ENCODE measurements around the gene HSPB2.

HSPB2 gene

DNA sequence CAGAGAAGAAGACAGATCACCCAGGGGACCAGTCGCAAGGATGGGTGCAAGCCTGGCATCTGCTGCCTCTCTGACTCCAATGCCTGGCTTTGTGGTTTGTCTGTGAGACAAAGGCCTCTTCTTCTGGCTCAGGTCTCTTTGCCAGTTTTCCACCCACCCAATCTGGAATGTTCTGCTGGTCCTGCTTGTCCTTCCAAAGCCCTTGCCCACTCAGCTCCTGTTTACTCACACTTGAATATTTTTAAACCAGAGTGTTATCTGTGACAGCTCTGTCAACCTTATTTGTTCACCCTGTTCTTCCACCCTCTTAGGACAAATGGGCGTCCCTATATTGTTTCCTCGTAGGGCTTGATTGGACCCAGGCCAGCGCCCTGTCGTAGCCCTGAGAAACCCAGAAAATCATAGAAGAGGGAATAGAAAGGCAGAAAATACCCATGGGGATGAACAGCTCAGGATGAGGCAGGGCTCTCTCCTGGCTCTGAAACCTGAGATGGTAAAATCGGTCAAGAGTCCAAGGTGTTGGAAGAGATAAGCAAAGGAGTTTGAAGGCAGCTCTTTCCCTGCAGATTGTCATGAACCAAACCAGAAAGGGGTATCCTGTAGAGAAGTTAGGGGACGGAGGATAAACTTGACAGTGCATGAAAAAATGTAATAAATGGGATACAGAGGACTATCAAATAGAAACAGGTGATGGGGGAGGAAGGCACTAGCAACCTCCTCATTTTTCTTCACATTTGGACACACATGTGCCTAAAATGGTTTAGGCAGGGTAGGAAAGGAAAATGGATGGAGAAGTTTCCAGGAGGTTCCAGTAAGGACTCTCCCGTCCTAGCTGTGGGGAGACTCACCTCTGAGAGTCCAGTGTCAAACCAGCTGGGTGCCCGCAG, 1.6 kb upstream of the HSPB2 start:
- Histone ChIP-seq H3K36me3 (replicated peaks in 1 of 2; ENCODE audit: control insufficient read depth in 2 of 2, insufficient read depth in 2 of 2, low read length in 2 of 2) (no peaks in the 10 kb centered on the region), H2AFZ (ENCODE audit: low read length) (no peak overlapping the region), H3K18ac (ENCODE audit: low read length) (no peak overlapping the region), H2BK5ac (ENCODE audit: low read length) (no peak overlapping the region), H3K9me3 (replicated peaks in 1 of 2; ENCODE audit: control insufficient read depth in 2 of 2, insufficient read depth in 1 of 2, low read depth in 1 of 2, low read length in 2 of 2) (no peaks in the 10 kb centered on the region), H3K4me3 (ENCODE audit: low read length in 2 of 2) (no peak overlapping the region), H2BK120ac (ENCODE audit: low read depth, low read length) (no peak overlapping the region), H3K14ac (ENCODE audit: low read length) (peak overlapping the region; percentile 83), H3K4me2 (ENCODE audit: insufficient read depth, low read length, poor library complexity, severe bottlenecking) (no peak overlapping the region), H4K8ac (ENCODE audit: low read depth, low read length) (no peak overlapping the region), H4K91ac (ENCODE audit: low read depth, low read length, poor library complexity) (no peak overlapping the region), H2BK12ac (ENCODE audit: low read length) (no peak overlapping the region), H2BK15ac (ENCODE audit: low read length) (no peak overlapping the region), H3K4me1 (ENCODE audit: control insufficient read depth in 2 of 2, insufficient read depth in 1 of 2, low read depth in 1 of 2, low read length in 2 of 2) (peaks cover 5 to 13% of the 10 kb centered on the region in 2 donors), H3K27ac (replicated peaks; ENCODE audit: low read length) (no peak overlapping the region), H3K79me1 (ENCODE audit: low read depth, low read length) (no peaks in the 10 kb centered on the region), H3K9ac (ENCODE audit: low read depth, low read length, poor library complexity) (no peak overlapping the region), H3K4ac (ENCODE audit: low read length) (no peak overlapping the region), H3K27me3 (ENCODE audit: control insufficient read depth in 3 of 3, insufficient read depth in 3 of 3, low read depth in 1 of 3, low read length in 3 of 3) (no peaks in the 10 kb centered on the region), H2AK5ac (ENCODE audit: low read depth, low read length) (no peak overlapping the region), H3K23ac (ENCODE audit: low read depth, low read length, poor library complexity) (no peak overlapping the region)
- no CpG with 5 or more reads among the region's 9 CpGs for WGBS, 2 donors (ENCODE audit: extremely low coverage in 2 of 2, insufficient read length in 2 of 2, insufficient replicate concordance in 1 of 2)
- DNase-seq (ENCODE audit: low spot score): no peak

DNA sequence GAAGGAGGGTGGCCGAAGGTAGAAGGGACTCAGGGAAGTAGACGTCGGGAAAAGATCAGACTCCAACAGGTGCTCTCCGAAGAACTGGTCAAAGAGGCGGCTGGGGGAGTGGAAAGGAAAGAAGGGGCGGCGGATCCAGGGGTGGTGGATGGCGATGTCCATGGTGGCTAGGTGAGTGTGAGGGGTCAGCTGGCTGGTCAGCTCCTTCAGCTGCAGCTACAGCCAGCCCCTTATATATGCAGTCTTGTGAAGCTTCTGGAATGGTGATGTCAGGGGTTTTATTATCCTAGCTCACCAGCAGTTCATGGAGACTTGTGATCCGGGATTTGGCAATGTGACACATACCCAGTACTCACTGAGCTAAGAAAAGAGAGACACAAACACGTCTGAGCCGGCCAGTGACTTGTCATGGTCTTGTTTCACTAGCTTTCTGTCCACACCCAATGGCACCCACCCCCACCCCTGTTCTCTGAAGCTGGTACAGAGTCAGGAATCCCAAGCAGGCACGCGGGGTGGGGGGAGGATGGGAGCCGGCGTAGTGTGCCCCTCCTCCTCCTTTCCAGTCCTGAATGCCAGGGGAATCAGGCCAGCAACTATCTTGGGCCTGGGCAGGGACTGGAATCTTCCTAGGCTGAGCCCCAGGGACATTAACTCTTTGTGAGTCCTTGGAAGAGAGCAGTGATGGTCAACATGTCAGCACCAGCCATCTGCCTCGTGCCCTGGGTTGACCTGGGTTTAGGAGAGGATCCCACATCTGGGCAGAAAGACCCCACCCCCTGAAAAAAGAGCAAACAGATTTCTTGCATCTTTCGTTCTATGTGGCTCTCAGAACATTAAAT, 752 bp upstream of the HSPB2 start, which contains the start of gene CRYAB:
TSS of gene CRYAB (minus strand) at position 208 of the 839 bp plus-strand sequence. CDS start at position 162, 46 bp downstream.
- no peak within 1 kb of the TSS for H3K27ac ChIP-seq (replicated peaks; ENCODE audit: low read length)
- no peaks in the 10 kb centered on the region for H3K36me3 ChIP-seq (replicated peaks in 1 of 2; ENCODE audit: control insufficient read depth in 2 of 2, insufficient read depth in 2 of 2, low read length in 2 of 2)
- no CpG with 5 or more reads among the region's 17 CpGs for WGBS, 2 donors (ENCODE audit: extremely low coverage in 2 of 2, insufficient read length in 2 of 2, insufficient replicate concordance in 1 of 2)
- H2AK5ac ChIP-seq (ENCODE audit: low read depth, low read length): peak within 1 kb of the TSS; percentile 65
- H4K8ac ChIP-seq (ENCODE audit: low read depth, low read length): no peak within 1 kb of the TSS
- no peak within 1 kb of the TSS for H3K4me2 ChIP-seq (ENCODE audit: insufficient read depth, low read length, poor library complexity, severe bottlenecking)
- H3K79me1 ChIP-seq (ENCODE audit: low read depth, low read length): no peaks in the 10 kb centered on the region
- H4K91ac ChIP-seq (ENCODE audit: low read depth, low read length, poor library complexity): no peak within 1 kb of the TSS
- no peak for DNase-seq (ENCODE audit: low spot score)
- peak within 1 kb of the TSS; percentile 16 for H2BK5ac ChIP-seq (ENCODE audit: low read length)
- no peak within 1 kb of the TSS for H3K4ac ChIP-seq (ENCODE audit: low read length)
- H3K27me3 ChIP-seq (ENCODE audit: control insufficient read depth in 3 of 3, insufficient read depth in 3 of 3, low read depth in 1 of 3, low read length in 3 of 3): no peaks in the 10 kb centered on the region
- H3K23ac ChIP-seq (ENCODE audit: low read depth, low read length, poor library complexity): peak within 1 kb of the TSS; percentile 0
- no peak within 1 kb of the TSS for H3K9ac ChIP-seq (ENCODE audit: low read depth, low read length, poor library complexity)
- H2BK15ac ChIP-seq (ENCODE audit: low read length): peak within 1 kb of the TSS; percentile 45
- H2BK120ac ChIP-seq (ENCODE audit: low read depth, low read length): no peak within 1 kb of the TSS
- H3K14ac ChIP-seq (ENCODE audit: low read length): peak within 1 kb of the TSS; percentile 83
- peaks cover 5 to 13% of the 10 kb centered on the region in 2 donors for H3K4me1 ChIP-seq (ENCODE audit: control insufficient read depth in 2 of 2, insufficient read depth in 1 of 2, low read depth in 1 of 2, low read length in 2 of 2)
- peak within 1 kb of the TSS; percentile 89 for H2AFZ ChIP-seq (ENCODE audit: low read length)
- no peaks in the 10 kb centered on the region for H3K9me3 ChIP-seq (replicated peaks in 1 of 2; ENCODE audit: control insufficient read depth in 2 of 2, insufficient read depth in 1 of 2, low read depth in 1 of 2, low read length in 2 of 2)
- no peak within 1 kb of the TSS for H3K4me3 ChIP-seq (ENCODE audit: low read length in 2 of 2)
- peak within 1 kb of the TSS; percentile 74 for H3K18ac ChIP-seq (ENCODE audit: low read length)
- H2BK12ac ChIP-seq (ENCODE audit: low read length): no peak within 1 kb of the TSS

DNA sequence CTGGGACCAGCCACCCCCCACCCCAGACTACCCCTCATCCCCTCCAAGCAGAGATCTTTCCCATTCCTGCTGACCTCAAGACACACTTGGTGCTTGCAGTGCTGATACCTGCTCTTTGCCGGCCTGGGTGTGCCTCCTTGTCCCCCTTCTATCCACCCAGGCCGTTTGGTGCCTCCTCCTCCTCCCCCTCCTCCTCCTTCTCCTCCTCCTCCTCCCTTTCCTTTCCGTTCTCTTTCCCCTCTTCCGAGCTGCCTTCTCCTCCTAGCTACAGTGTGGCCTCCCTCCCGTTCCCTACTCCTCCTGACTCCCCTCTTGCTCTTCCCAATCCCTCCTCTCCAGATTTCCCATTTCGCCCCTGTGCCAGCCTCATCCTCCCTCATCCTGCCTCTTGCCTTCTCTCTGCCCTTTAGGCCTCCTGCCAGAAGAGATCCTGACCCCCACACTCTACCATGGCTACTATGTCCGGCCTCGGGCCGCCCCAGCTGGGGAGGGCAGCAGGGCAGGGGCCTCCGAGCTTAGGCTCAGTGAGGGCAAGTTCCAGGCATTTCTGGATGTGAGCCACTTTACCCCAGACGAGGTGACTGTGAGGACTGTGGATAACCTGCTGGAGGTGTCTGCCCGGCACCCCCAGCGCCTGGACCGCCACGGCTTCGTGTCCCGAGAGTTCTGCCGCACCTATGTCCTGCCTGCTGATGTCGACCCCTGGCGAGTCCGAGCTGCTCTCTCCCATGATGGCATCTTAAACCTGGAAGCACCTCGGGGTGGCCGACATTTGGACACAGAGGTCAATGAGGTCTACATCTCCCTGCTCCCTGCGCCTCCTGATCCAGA, 712 bp downstream of the HSPB2 start:
- H2AK5ac ChIP-seq (ENCODE audit: low read depth, low read length): peak overlapping the region; percentile 33
- no peak overlapping the region for H3K14ac ChIP-seq (ENCODE audit: low read length)
- H2BK15ac ChIP-seq (ENCODE audit: low read length): peak overlapping the region; percentile 40
- H3K18ac ChIP-seq (ENCODE audit: low read length): peak overlapping the region; percentile 5
- peaks cover 5 to 13% of the 10 kb centered on the region in 2 donors for H3K4me1 ChIP-seq (ENCODE audit: control insufficient read depth in 2 of 2, insufficient read depth in 1 of 2, low read depth in 1 of 2, low read length in 2 of 2)
- H3K4ac ChIP-seq (ENCODE audit: low read length): peak overlapping the region; percentile 17
- H4K8ac ChIP-seq (ENCODE audit: low read depth, low read length): no peak overlapping the region
- no CpG with 5 or more reads among the region's 24 CpGs for WGBS, 2 donors (ENCODE audit: extremely low coverage in 2 of 2, insufficient read length in 2 of 2, insufficient replicate concordance in 1 of 2)
- H3K9ac ChIP-seq (ENCODE audit: low read depth, low read length, poor library complexity): no peak overlapping the region
- no peaks in the 10 kb centered on the region for H3K9me3 ChIP-seq (replicated peaks in 1 of 2; ENCODE audit: control insufficient read depth in 2 of 2, insufficient read depth in 1 of 2, low read depth in 1 of 2, low read length in 2 of 2)
- no peak overlapping the region for H3K27ac ChIP-seq (replicated peaks; ENCODE audit: low read length)
- DNase-seq (ENCODE audit: low spot score): no peak
- H4K91ac ChIP-seq (ENCODE audit: low read depth, low read length, poor library complexity): no peak overlapping the region
- H3K27me3 ChIP-seq (ENCODE audit: control insufficient read depth in 3 of 3, insufficient read depth in 3 of 3, low read depth in 1 of 3, low read length in 3 of 3): no peaks in the 10 kb centered on the region
- H2BK5ac ChIP-seq (ENCODE audit: low read length): no peak overlapping the region
- no peak overlapping the region for H2BK12ac ChIP-seq (ENCODE audit: low read length)
- H3K79me1 ChIP-seq (ENCODE audit: low read depth, low read length): no peaks in the 10 kb centered on the region
- peak overlapping the region; percentile 53 for H2AFZ ChIP-seq (ENCODE audit: low read length)
- no peak overlapping the region for H3K4me2 ChIP-seq (ENCODE audit: insufficient read depth, low read length, poor library complexity, severe bottlenecking)
- H3K23ac ChIP-seq (ENCODE audit: low read depth, low read length, poor library complexity): peak overlapping the region; percentile 4
- no peak overlapping the region for H2BK120ac ChIP-seq (ENCODE audit: low read depth, low read length)
- H3K36me3 ChIP-seq (replicated peaks in 1 of 2; ENCODE audit: control insufficient read depth in 2 of 2, insufficient read depth in 2 of 2, low read length in 2 of 2): no peaks in the 10 kb centered on the region
- no peak overlapping the region for H3K4me3 ChIP-seq (ENCODE audit: low read length in 2 of 2)
